ENCODE results near the gene ZMIZ1.
A peak's percentile ranks its signal among the peaks of the same experiment; 100 is the strongest.

Gene ZMIZ1

DNA sequence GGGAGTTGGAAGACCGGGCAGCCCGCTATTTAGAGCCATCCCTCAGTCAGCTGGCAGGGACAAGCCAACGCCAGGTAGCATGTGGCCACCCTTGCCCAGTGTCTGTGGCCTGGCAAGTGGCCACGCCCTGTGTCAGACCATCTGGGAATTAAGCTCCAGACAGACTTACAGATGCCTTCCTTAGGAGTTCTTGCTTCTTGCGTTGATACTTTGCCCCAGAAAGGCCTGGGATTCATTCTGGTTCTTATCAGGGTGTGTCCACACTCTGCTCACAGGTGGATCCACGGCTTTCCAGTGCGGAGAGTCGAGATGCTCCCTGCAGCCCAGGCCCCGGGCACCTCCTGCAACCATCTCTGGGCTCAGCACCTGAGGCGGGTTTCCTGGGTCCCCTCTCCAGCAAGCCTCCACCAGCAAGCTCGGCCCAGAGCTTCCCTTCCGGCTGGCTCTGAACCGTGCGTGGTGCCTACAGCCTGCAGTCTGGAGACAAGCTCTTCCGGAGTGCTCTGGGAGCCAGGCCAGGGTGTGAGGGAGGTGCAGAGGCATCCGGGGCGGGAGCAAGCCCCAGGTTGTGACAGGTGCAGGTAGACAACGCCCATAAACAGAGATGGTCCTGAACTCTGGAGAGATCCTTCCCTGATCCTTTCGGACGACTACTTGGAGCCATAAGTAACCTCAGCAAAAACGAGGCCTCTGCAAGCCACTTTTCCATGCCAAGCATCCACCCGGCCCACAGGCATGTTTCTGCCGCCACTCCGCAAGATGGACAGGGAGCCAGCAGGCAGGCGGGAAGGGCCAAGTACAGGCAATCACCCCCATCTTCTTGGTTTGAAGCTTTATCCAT, 246.2 kb downstream of the ZMIZ1 start:
- Histone ChIP-seq H3K27ac (ENCODE audit: low read depth, low read length) (no peak overlapping the region), H4K5ac (ENCODE audit: low read length) (no peak overlapping the region), H3K4me3 (ENCODE audit: low read length) (no peak overlapping the region), H2BK15ac (replicated peaks; ENCODE audit: low read depth) (no peak overlapping the region), H3K56ac (ENCODE audit: low read length) (no peak overlapping the region), H3K4me1 (ENCODE audit: control insufficient read depth, low read depth, low read length) (peaks cover 4% of the 10 kb centered on the region), H3K79me1 (ENCODE audit: low read length) (no peaks in the 10 kb centered on the region), H3K4me2 (ENCODE audit: low read length) (no peak overlapping the region), H2AK5ac (ENCODE audit: low read length) (no peak overlapping the region), H4K8ac (ENCODE audit: low read depth, low read length) (no peak overlapping the region), H3K36me3 (ENCODE audit: control insufficient read depth, insufficient read depth, low read length) (no peaks in the 10 kb centered on the region), H3K23ac (ENCODE audit: low read length) (no peak overlapping the region), H3K18ac (ENCODE audit: low read length) (no peak overlapping the region), H2BK120ac (ENCODE audit: low read depth, low read length) (no peak overlapping the region), H3K79me2 (ENCODE audit: control insufficient read depth, insufficient read depth, low read length) (no peaks in the 10 kb centered on the region), H3K4ac (ENCODE audit: low read depth, low read length) (no peak overlapping the region), H2BK5ac (ENCODE audit: low read length) (no peak overlapping the region), H3K9ac (ENCODE audit: low read length) (no peak overlapping the region), H3K27me3 (ENCODE audit: insufficient read depth, low read length, poor library complexity) (no peaks in the 10 kb centered on the region)
- DNase-seq, result no peak
- WGBS (ENCODE audit: extremely low coverage, insufficient coverage, low lambda C conversion rate), result no CpG with 5 or more reads among the region's 25 CpGs

DNA sequence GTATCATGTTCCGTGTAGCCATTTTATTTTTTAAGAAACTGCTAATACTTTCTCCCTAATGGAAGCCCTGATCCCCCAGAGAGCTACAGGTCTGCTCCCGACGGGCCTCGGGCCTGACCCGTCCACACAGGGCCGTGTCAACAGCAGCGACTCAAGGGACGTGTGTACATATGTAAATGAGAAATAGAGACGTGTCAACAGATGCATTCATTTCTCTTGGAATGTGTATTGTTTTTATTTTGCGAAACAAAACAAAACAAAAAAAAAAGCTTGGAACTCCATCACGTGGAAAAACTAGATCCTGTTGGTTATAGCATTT, 246.8 kb downstream of the ZMIZ1 start:
- H4K5ac ChIP-seq (ENCODE audit: low read length), result no peak overlapping the region
- H3K79me2 ChIP-seq (ENCODE audit: control insufficient read depth, insufficient read depth, low read length), result no peaks in the 10 kb centered on the region
- no peak overlapping the region for H3K23ac ChIP-seq (ENCODE audit: low read length)
- H3K79me1 ChIP-seq (ENCODE audit: low read length), result no peaks in the 10 kb centered on the region
- H2BK120ac ChIP-seq (ENCODE audit: low read depth, low read length), result no peak overlapping the region
- H3K27me3 ChIP-seq (ENCODE audit: insufficient read depth, low read length, poor library complexity), result no peaks in the 10 kb centered on the region
- no peak overlapping the region for H3K4ac ChIP-seq (ENCODE audit: low read depth, low read length)
- no peak overlapping the region for H4K8ac ChIP-seq (ENCODE audit: low read depth, low read length)
- no peak overlapping the region for H3K4me2 ChIP-seq (ENCODE audit: low read length)
- WGBS (ENCODE audit: extremely low coverage, insufficient coverage, low lambda C conversion rate), result no CpG with 5 or more reads among the region's 11 CpGs
- no peak overlapping the region for H3K18ac ChIP-seq (ENCODE audit: low read length)
- H2AK5ac ChIP-seq (ENCODE audit: low read length), result no peak overlapping the region
- H3K9ac ChIP-seq (ENCODE audit: low read length), result no peak overlapping the region
- H3K4me3 ChIP-seq (ENCODE audit: low read length), result no peak overlapping the region
- DNase-seq, result no peak
- no peak overlapping the region for H3K27ac ChIP-seq (ENCODE audit: low read depth, low read length)
- H3K4me1 ChIP-seq (ENCODE audit: control insufficient read depth, low read depth, low read length), result peaks cover 4% of the 10 kb centered on the region
- H2BK5ac ChIP-seq (ENCODE audit: low read length), result no peak overlapping the region
- H2BK15ac ChIP-seq (replicated peaks; ENCODE audit: low read depth), result no peak overlapping the region
- H3K56ac ChIP-seq (ENCODE audit: low read length), result no peak overlapping the region
- no peaks in the 10 kb centered on the region for H3K36me3 ChIP-seq (ENCODE audit: control insufficient read depth, insufficient read depth, low read length)

DNA sequence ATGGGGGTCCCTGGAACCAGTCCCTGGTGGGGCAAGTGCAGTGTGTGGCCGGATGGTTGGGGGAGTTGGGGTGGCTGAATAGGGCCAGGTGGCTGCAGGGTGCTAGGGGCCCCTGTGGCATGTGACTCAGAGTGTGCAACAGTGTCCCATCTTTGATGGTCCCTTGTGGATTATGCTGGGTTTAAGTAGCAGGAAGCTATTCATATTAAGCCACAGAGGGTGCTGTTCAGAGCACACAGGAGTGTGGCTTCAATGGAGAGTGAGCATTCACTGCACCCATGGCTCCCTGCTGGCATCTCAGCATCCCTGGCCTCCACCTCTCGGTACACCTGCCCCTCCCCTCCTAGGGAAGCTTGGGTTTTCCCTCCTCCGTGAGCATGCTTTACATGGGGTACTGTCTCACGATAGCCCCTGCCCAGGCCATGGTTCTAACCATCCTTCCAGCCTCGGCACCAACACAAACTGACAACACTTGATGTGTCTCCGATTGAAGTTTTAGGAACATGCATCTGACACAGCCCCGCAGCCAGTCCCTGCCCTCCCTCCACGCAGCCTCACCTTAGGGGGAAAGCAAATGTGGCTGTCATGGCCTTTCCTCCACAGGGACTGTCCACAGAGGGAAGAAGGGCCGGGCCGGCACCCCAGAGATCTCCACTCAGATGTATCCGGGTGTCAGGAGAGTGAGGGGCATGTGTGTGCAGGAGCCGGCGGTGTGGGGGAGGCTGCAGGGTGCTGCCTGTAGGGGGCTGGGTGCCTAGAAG, 248.1 kb downstream of the ZMIZ1 start:
- WGBS (ENCODE audit: extremely low coverage, insufficient coverage, low lambda C conversion rate), result no CpG with 5 or more reads among the region's 13 CpGs
- Histone ChIP-seq H3K27ac (ENCODE audit: low read depth, low read length) (peak overlapping the region; percentile 4), H3K4me1 (ENCODE audit: control insufficient read depth, low read depth, low read length) (peaks cover 4% of the 10 kb centered on the region)

DNA sequence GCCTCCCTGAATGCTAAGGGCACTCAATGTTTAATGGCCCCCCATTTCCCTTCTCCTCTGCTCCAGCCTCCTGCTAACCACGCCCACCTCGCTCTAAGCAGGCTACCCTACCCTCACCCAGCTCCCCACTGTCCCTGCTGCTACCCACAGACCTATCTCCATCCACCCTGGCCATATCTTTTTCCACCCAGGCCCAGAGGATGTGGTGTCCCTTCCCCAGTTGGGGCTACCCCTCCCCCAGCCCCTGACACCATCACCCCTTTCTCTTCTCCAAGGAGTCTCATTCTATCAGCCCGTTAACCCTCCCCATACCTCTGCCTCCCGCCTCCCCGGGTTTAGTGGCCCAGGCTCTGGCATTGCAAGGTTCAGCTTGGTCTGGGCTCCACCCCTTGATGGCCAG, 249.6 kb downstream of the ZMIZ1 start:
- Histone ChIP-seq H2AK5ac (ENCODE audit: low read length) (no peak overlapping the region), H2BK120ac (ENCODE audit: low read depth, low read length) (no peak overlapping the region), H3K4me3 (ENCODE audit: low read length) (no peak overlapping the region), H3K23ac (ENCODE audit: low read length) (no peak overlapping the region), H3K18ac (ENCODE audit: low read length) (no peak overlapping the region), H3K79me1 (ENCODE audit: low read length) (no peaks in the 10 kb centered on the region), H2BK15ac (replicated peaks; ENCODE audit: low read depth) (no peak overlapping the region), H3K4ac (ENCODE audit: low read depth, low read length) (no peak overlapping the region), H3K27me3 (ENCODE audit: insufficient read depth, low read length, poor library complexity) (no peaks in the 10 kb centered on the region), H3K4me1 (ENCODE audit: control insufficient read depth, low read depth, low read length) (peaks cover 4% of the 10 kb centered on the region), H2BK5ac (ENCODE audit: low read length) (no peak overlapping the region), H3K79me2 (ENCODE audit: control insufficient read depth, insufficient read depth, low read length) (no peaks in the 10 kb centered on the region), H3K9ac (ENCODE audit: low read length) (no peak overlapping the region), H3K27ac (ENCODE audit: low read depth, low read length) (no peak overlapping the region), H3K56ac (ENCODE audit: low read length) (no peak overlapping the region), H3K36me3 (ENCODE audit: control insufficient read depth, insufficient read depth, low read length) (no peaks in the 10 kb centered on the region), H4K5ac (ENCODE audit: low read length) (no peak overlapping the region), H4K8ac (ENCODE audit: low read depth, low read length) (no peak overlapping the region), H3K4me2 (ENCODE audit: low read length) (no peak overlapping the region)
- DNase-seq, result no peak
- WGBS (ENCODE audit: extremely low coverage, insufficient coverage, low lambda C conversion rate), result no CpG with 5 or more reads among the region's 5 CpGs

More for the DNA sequence above, 248.1 kb downstream of the ZMIZ1 start:
- H3K23ac ChIP-seq (ENCODE audit: low read length), result no peak overlapping the region
- H3K79me2 ChIP-seq (ENCODE audit: control insufficient read depth, insufficient read depth, low read length), result no peaks in the 10 kb centered on the region
- no peak overlapping the region for H3K4me2 ChIP-seq (ENCODE audit: low read length)
- H3K56ac ChIP-seq (ENCODE audit: low read length), result no peak overlapping the region
- no peak overlapping the region for H3K9ac ChIP-seq (ENCODE audit: low read length)
- no peak for DNase-seq
- no peak overlapping the region for H4K5ac ChIP-seq (ENCODE audit: low read length)
- H3K27me3 ChIP-seq (ENCODE audit: insufficient read depth, low read length, poor library complexity), result no peaks in the 10 kb centered on the region
- H3K36me3 ChIP-seq (ENCODE audit: control insufficient read depth, insufficient read depth, low read length), result no peaks in the 10 kb centered on the region
- no peak overlapping the region for H3K18ac ChIP-seq (ENCODE audit: low read length)
- H3K79me1 ChIP-seq (ENCODE audit: low read length), result no peaks in the 10 kb centered on the region
- no peak overlapping the region for H3K4me3 ChIP-seq (ENCODE audit: low read length)
- H2AK5ac ChIP-seq (ENCODE audit: low read length), result no peak overlapping the region
- no peak overlapping the region for H2BK5ac ChIP-seq (ENCODE audit: low read length)
- H3K4ac ChIP-seq (ENCODE audit: low read depth, low read length), result no peak overlapping the region
- no peak overlapping the region for H2BK120ac ChIP-seq (ENCODE audit: low read depth, low read length)
- H4K8ac ChIP-seq (ENCODE audit: low read depth, low read length), result no peak overlapping the region
- H2BK15ac ChIP-seq (replicated peaks; ENCODE audit: low read depth), result no peak overlapping the region

DNA sequence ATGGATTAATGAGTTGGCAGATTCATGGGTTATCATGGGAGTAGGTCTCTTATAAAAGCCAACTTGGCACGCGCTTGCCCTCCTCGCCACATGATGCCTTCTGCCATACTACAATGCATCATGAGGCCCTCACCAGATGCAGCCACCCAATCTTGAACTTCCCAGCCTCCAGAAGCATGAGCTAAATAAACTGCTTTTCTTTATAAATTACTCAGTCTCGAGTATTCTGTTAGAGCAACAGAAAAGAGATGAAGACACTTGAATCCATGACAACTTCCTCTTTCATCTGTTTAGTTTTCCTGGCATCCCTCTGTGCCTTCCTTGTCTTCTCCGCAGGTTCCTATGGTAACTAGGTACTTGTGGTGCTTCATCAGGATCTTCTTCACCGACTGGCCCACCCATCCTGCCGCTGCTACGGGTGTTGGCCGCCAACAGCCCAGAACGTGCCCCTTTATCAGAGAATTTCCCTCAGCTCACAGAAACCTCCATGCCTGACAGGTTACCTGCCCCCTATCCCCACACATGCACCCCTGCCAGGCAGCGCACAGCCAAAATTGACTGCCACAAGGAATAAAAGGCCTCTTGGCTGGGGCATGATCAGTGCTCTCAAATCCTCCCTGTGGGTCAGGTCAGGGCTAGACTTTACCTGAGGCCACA, 250.5 kb downstream of the ZMIZ1 start:
- H3K27me3 ChIP-seq (ENCODE audit: insufficient read depth, low read length, poor library complexity), result no peaks in the 10 kb centered on the region
- H4K5ac ChIP-seq (ENCODE audit: low read length), result no peak overlapping the region
- WGBS (ENCODE audit: extremely low coverage, insufficient coverage, low lambda C conversion rate), result no CpG with 5 or more reads among the region's 11 CpGs
- H3K9ac ChIP-seq (ENCODE audit: low read length), result no peak overlapping the region
- no peak overlapping the region for H4K8ac ChIP-seq (ENCODE audit: low read depth, low read length)
- no peak overlapping the region for H3K4me3 ChIP-seq (ENCODE audit: low read length)
- DNase-seq, result no peak
- H3K23ac ChIP-seq (ENCODE audit: low read length), result no peak overlapping the region
- no peak overlapping the region for H3K27ac ChIP-seq (ENCODE audit: low read depth, low read length)
- H3K56ac ChIP-seq (ENCODE audit: low read length), result no peak overlapping the region
- H3K4me1 ChIP-seq (ENCODE audit: control insufficient read depth, low read depth, low read length), result peaks cover 4% of the 10 kb centered on the region
- no peak overlapping the region for H3K4me2 ChIP-seq (ENCODE audit: low read length)
- no peak overlapping the region for H3K18ac ChIP-seq (ENCODE audit: low read length)
- H2BK5ac ChIP-seq (ENCODE audit: low read length), result no peak overlapping the region
- no peaks in the 10 kb centered on the region for H3K79me1 ChIP-seq (ENCODE audit: low read length)
- no peaks in the 10 kb centered on the region for H3K36me3 ChIP-seq (ENCODE audit: control insufficient read depth, insufficient read depth, low read length)
- no peak overlapping the region for H2BK15ac ChIP-seq (replicated peaks; ENCODE audit: low read depth)
- no peak overlapping the region for H2BK120ac ChIP-seq (ENCODE audit: low read depth, low read length)
- H3K4ac ChIP-seq (ENCODE audit: low read depth, low read length), result no peak overlapping the region
- H3K79me2 ChIP-seq (ENCODE audit: control insufficient read depth, insufficient read depth, low read length), result no peaks in the 10 kb centered on the region
- no peak overlapping the region for H2AK5ac ChIP-seq (ENCODE audit: low read length)

Data from mesendoderm (in vitro differentiated cells).